H1 (cell line): ENCODE results near the gene FRRS1. TPM values are rescaled to one million over a fixed set of nuclear protein-coding genes. Genes with fewer than 3 reads are reported as not detected.
A peak's percentile ranks its signal among the peaks of the same experiment; 100 is the strongest.

Experiments used
- CTCF ChIA-PET: fragments of 300-600 bp; sonication (Branson Sonifier 250); formaldehyde crosslinking; loops from one replicate; lab custom pipeline; 2021; ENCODE audit not compliant: partially characterized antibody; lab: Charles Lee
- POLR2A ChIA-PET: fragments of 300-600 bp; sonication (Branson Sonifier 250); formaldehyde crosslinking; loops from one replicate; lab custom pipeline; 2021; ENCODE audit warnings: inconsistent platforms; ENCODE audit not compliant: partially characterized antibody; lab: Charles Lee
- DNase-seq, 2 experiments: peaks; one replicate each; pipeline versions ENCODE4 v3.0.0 to v3.0.0-alpha.2; 2010 to 2022; ENCODE audit warnings: low spot score in 2 of 2, low read depth in 1 of 2, mixed read lengths in 1 of 2
- FAIRE-seq: peaks from 2 replicates; lab custom pipeline; 2011; peaks lifted over from hg19 to GRCh38; lab: Jason Lieb, UNC
- H2AFZ ChIP-seq: 2 replicates; pipeline ENCODE4 v1.8.1; 2012; ENCODE audit warnings: low read length, inconsistent platforms
- H2AK5ac ChIP-seq: 2 replicates; pipeline ENCODE4 v1.6.1; 2013; ENCODE audit warnings: low read depth, low read length
- H2BK120ac ChIP-seq: replicated peaks from 2 replicates; pipeline ENCODE3; 2013; ENCODE audit warnings: low read depth, low read length, inconsistent platforms
- H2BK12ac ChIP-seq: 2 replicates; pipeline ENCODE4 v1.6.1; 2013; ENCODE audit warnings: low read depth, low read length
- H2BK15ac ChIP-seq: 2 replicates; pipeline ENCODE4 v1.6.1; 2013; ENCODE audit warnings: low read length
- H2BK20ac ChIP-seq: 2 replicates; pipeline ENCODE4 v1.6.1; 2013; ENCODE audit warnings: low read length
- H2BK5ac ChIP-seq: 2 replicates; pipeline ENCODE4 v1.6.1; 2013; ENCODE audit warnings: low read depth, low read length
- H3K14ac ChIP-seq: 2 replicates; pipeline ENCODE4 v1.6.1; 2013; ENCODE audit warnings: inconsistent platforms; ENCODE audit not compliant: insufficient read length
- H3K18ac ChIP-seq: 2 replicates; pipeline ENCODE4 v1.6.1; 2013; ENCODE audit warnings: low read length; ENCODE audit errors: extremely low read depth
- H3K23ac ChIP-seq: 2 replicates; pipeline ENCODE4 v1.6.1; 2013; ENCODE audit warnings: inconsistent platforms; ENCODE audit not compliant: insufficient read length
- H3K23me2 ChIP-seq: 2 replicates; pipeline ENCODE4 v1.6.1; 2013; ENCODE audit warnings: low read depth, low read length
- H3K27ac ChIP-seq: 2 replicates; pipeline ENCODE4 v1.6.1; 2011; ENCODE audit warnings: low read depth, low read length, inconsistent platforms
- H3K27me3 ChIP-seq, 4 experiments: replicated peaks in 1 of 4; 1 replicate in 1 of 4; 2 replicates in 3 of 4; pipeline versions ENCODE4 v1.6.1 to v1.8.1; 2011 to 2013; ENCODE audit warnings: low read length in 3 of 4, mild to moderate bottlenecking in 3 of 4, inconsistent platforms in 2 of 4, mixed read lengths in 2 of 4, moderate library complexity in 1 of 4; ENCODE audit not compliant: control insufficient read depth in 3 of 4, insufficient read depth in 3 of 4; ENCODE audit errors: extremely low read depth in 1 of 4
- H3K36me3 ChIP-seq, 4 experiments: 2 replicates each; pipeline versions ENCODE4 v1.6.1 to v1.8.1; 2011 to 2013; ENCODE audit warnings: mild to moderate bottlenecking in 4 of 4, low read length in 3 of 4, moderate library complexity in 2 of 4, control low read depth in 1 of 4, inconsistent platforms in 1 of 4; ENCODE audit not compliant: insufficient read depth in 4 of 4, control insufficient read depth in 2 of 4
- H3K4ac ChIP-seq: replicated peaks from 2 replicates; pipeline ENCODE3; 2013; ENCODE audit warnings: low read length, low read depth, mixed read lengths, inconsistent platforms; ENCODE audit not compliant: insufficient read length
- H3K4me1 ChIP-seq, 4 experiments: replicated peaks in 1 of 4; 1 replicate in 1 of 4; 2 replicates in 3 of 4; pipeline versions ENCODE4 v1.6.1 to v1.8.1; 2011 to 2013; ENCODE audit warnings: low read length in 3 of 4, inconsistent platforms in 2 of 4, mixed read lengths in 1 of 4; ENCODE audit not compliant: insufficient read depth in 4 of 4, control insufficient read depth in 3 of 4
- H3K4me2 ChIP-seq, 2 experiments: 2 replicates each; pipeline versions ENCODE4 v1.6.1 to v1.8.1; 2011 to 2013; ENCODE audit warnings: low read depth in 2 of 2, low read length in 2 of 2, control low read depth in 1 of 2, inconsistent platforms in 1 of 2, mild to moderate bottlenecking in 1 of 2; ENCODE audit not compliant: insufficient read depth in 1 of 2
- H3K4me3 ChIP-seq, 4 experiments: fragments of 200-600, 300-600 bp in 1 of 4; sonication (generic), shearing (Covaris generic), sonication (Bioruptor Twin) in 1 of 4; 2 replicates each; pipeline versions ENCODE4 v1.5.1 to v1.8.1; 2011 to 2016; ENCODE audit warnings: low read length in 4 of 4, low read depth in 3 of 4, control low read depth in 2 of 4, inconsistent platforms in 2 of 4, mild to moderate bottlenecking in 2 of 4, mixed read lengths in 1 of 4, moderate library complexity in 1 of 4; ENCODE audit not compliant: insufficient read depth in 2 of 4; ENCODE audit errors: extremely low read depth in 1 of 4
- H3K56ac ChIP-seq: replicated peaks from 2 replicates; pipeline ENCODE3; 2013; ENCODE audit warnings: low read depth, mild to moderate bottlenecking, mixed read lengths, low read length, inconsistent platforms; ENCODE audit not compliant: insufficient read length
- H3K79me1 ChIP-seq: 2 replicates; pipeline ENCODE4 v1.6.1; 2013; ENCODE audit warnings: low read depth, low read length, control low read depth
- H3K79me2 ChIP-seq, 2 experiments: 2 replicates each; pipeline versions ENCODE4 v1.6.1 to v1.8.1; 2012 to 2013; ENCODE audit warnings: low read length in 2 of 2, mild to moderate bottlenecking in 2 of 2, inconsistent platforms in 1 of 2; ENCODE audit not compliant: insufficient read depth in 2 of 2, control insufficient read depth in 1 of 2
- H3K9ac ChIP-seq, 4 experiments: replicated peaks in 1 of 4; 1 replicate in 1 of 4; 2 replicates in 3 of 4; pipeline versions ENCODE4 v1.6.1 to v1.8.1; 2011 to 2013; ENCODE audit warnings: low read depth in 3 of 4, low read length in 3 of 4, control low read depth in 2 of 4, mild to moderate bottlenecking in 2 of 4, moderate library complexity in 2 of 4, inconsistent platforms in 1 of 4; ENCODE audit errors: extremely low read depth in 1 of 4
- H3K9me3 ChIP-seq, 2 experiments: 2 replicates each; pipeline versions ENCODE4 v1.6.1 to v1.8.1; 2012 to 2013; ENCODE audit warnings: mild to moderate bottlenecking in 2 of 2, moderate library complexity in 2 of 2, control low read depth in 1 of 2, inconsistent platforms in 1 of 2, low read depth in 1 of 2, low read length in 1 of 2, mixed read lengths in 1 of 2; ENCODE audit not compliant: insufficient read depth in 2 of 2
- H4K20me1 ChIP-seq, 2 experiments: replicated peaks in 1 of 2; 2 replicates each; pipeline versions ENCODE3 to v1.8.1; 2011 to 2013; ENCODE audit warnings: inconsistent platforms in 2 of 2, low read length in 2 of 2, mild to moderate bottlenecking in 1 of 2; ENCODE audit not compliant: insufficient read depth in 2 of 2, control insufficient read depth in 1 of 2
- H4K5ac ChIP-seq: 2 replicates; pipeline ENCODE4 v1.6.1; 2013; ENCODE audit warnings: low read length, low read depth, mixed read lengths, inconsistent platforms; ENCODE audit not compliant: insufficient read length
- H4K8ac ChIP-seq: 2 replicates; pipeline ENCODE4 v1.8.0; 2013; ENCODE audit warnings: mild to moderate bottlenecking, moderate library complexity, low read length, inconsistent platforms; ENCODE audit not compliant: insufficient read depth; ENCODE audit errors: extremely low read depth
- H4K91ac ChIP-seq: replicated peaks from 2 replicates; pipeline ENCODE3; 2013; ENCODE audit warnings: low read length, mixed read lengths, inconsistent platforms; ENCODE audit not compliant: insufficient read length
- CEBPB ChIP-seq: IDR thresholded peaks from 2 replicates; pipeline ENCODE4 v1.6.1; 2012; ENCODE audit warnings: low read depth, low read length
- CREB1 ChIP-seq: IDR thresholded peaks from 2 replicates; pipeline ENCODE4 v1.6.1; 2012; ENCODE audit warnings: inconsistent platforms
- KDM5A ChIP-seq: fragments of 200-600 bp; IDR thresholded peaks from 2 replicates; pipeline ENCODE4 v1.7.1; 2012; ENCODE audit warnings: mild to moderate bottlenecking, low read length, inconsistent platforms, mixed read lengths
- SIX5 ChIP-seq: IDR thresholded peaks from 2 replicates; pipeline ENCODE4 v1.6.1; 2011; ENCODE audit warnings: mild to moderate bottlenecking, low read depth, low read length
- WGBS, 2 experiments: shearing (Covaris generic) in 1 of 2; methylation state at CpG; one replicate each; pipeline versions ENCODE4 v1.1.6 to v1.1.7; 2013 to 2015; ENCODE audit warnings: low lambda C conversion rate in 2 of 2, mixed read lengths in 2 of 2, inconsistent platforms in 1 of 2, low coverage in 1 of 2, missing lambda C conversion rate in 1 of 2; ENCODE audit not compliant: insufficient replicate concordance in 2 of 2, insufficient coverage in 1 of 2, insufficient read length in 1 of 2; ENCODE audit errors: extremely low coverage in 1 of 2, missing lambda C conversion rate in 1 of 2; 5-methylcytosine and 5-hydroxymethylcytosine counted together
- polyA plus RNA-seq, 7 experiments: library from polyadenylated mRNA; depleted of rRNA in 3 of 7; stranded (reverse) in 5 of 7; unstranded in 2 of 7; fragments of >200 nt in 5 of 7; fragments of 200-250 nt in 2 of 7; gene quantifications; 1 replicate in 5 of 7; 2 replicates in 1 of 7; 4 replicates in 1 of 7; pipeline versions ENCODE4 v1.2.1 to v1.2.3, GENCODE V29; 2011 to 2013; ENCODE audit warnings: missing spikeins in 2 of 7, mixed read lengths in 2 of 7
- total RNA-seq: library from RNA; stranded (reverse); fragmentation: NEBNext Ultra II Directional; extraction: Animal tissue kit (Norgen Biotek cat#: 25700); gene quantifications from 2 replicates; pipeline ENCODE4 v1.2.1, GENCODE V29; 2021
- TF ChIP-seq, protein P1 (sequence below): IDR thresholded peaks from 2 replicates; pipeline ENCODE4 v1.6.1; 2012; ENCODE audit warnings: inconsistent platforms

Gene FRRS1
- total and polyA plus RNA-seq, 2 of the 8 experiments (the other 6 are each of a cell fraction or from before 2014, with no cell fraction given) = 3.5 to 6.5 TPM

DNA sequence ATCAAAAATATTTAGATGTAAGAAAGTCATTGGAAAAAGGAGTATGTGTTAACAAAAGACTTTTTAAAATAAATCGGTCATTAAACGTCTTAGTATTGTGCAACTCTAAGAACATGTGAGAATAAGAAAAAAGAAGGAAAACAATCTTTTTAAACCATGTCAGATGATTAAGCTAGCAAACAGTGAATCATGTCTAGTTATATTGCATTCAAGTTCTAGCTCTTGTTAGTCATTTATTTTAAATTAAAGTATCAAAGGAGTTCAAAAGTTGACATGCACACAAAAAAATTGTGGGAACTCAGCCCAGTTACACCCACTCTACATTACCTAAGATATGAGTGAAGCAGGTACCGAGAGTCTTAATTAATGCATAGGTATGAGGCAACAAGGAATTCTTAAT, 9.8 kb downstream of the FRRS1 start:
- Histone ChIP-seq H3K4me3 (no peak overlapping the region), H3K18ac (no peak overlapping the region), H3K23ac (no peak overlapping the region), H4K5ac (no peak overlapping the region), H4K20me1 (no peaks in the 10 kb centered on the region), H2BK120ac (no peak overlapping the region), H3K23me2 (no peaks in the 10 kb centered on the region), H3K4me2 (no peak overlapping the region), H3K9ac (no peak overlapping the region), H3K27ac (no peak overlapping the region), H2AFZ (no peak overlapping the region), H4K8ac (no peak overlapping the region), H3K9me3 (peaks cover 0 to 2% of the 10 kb centered on the region in 2 experiments; a peak in 1 of 4 replicates), H3K56ac (no peak overlapping the region), H2BK5ac (no peak overlapping the region), H3K27me3 (no peaks in the 10 kb centered on the region), H3K4me1 (peaks cover 0 to 5% (median 1%) of the 10 kb centered on the region in 4 experiments; a peak in 2 of 7 replicates), H4K91ac (no peak overlapping the region), H3K14ac (no peak overlapping the region), H2BK15ac (no peak overlapping the region), H2BK20ac (no peak overlapping the region), H3K79me1 (no peaks in the 10 kb centered on the region), H2AK5ac (no peak overlapping the region), H2BK12ac (no peak overlapping the region), H3K79me2 (peaks cover 0 to 3% of the 10 kb centered on the region in 2 experiments; a peak in 1 of 4 replicates), H3K36me3 (no peaks in the 10 kb centered on the region), H3K4ac (no peak overlapping the region)
- ChIA-PET CTCF (interaction anchor here (0.8 kb wide), 1 partner anchor 19 kb away, joined by 3 read pairs; no protein-coding TSS in a partner anchor), POLR2A (no interaction called here)
- TF ChIP-seq, protein P1, sequence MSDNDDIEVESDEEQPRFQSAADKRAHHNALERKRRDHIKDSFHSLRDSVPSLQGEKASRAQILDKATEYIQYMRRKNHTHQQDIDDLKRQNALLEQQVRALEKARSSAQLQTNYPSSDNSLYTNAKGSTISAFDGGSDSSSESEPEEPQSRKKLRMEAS = no peak
- TF ChIP-seq CEBPB (peak; percentile 34; the same call in 1 of the 2 replicates), KDM5A (no peak), CREB1 (no peak), SIX5 (no peak)
- DNase-seq = no peak
- 88% methylated on average over 3 of the region's 3 CpGs; no CpG with 5 or more reads in 1 of the 2 experiments for WGBS, 2 experiments
- no peak for FAIRE-seq
